Gastrocnemius medialis (tissue), 4 donors: ENCODE data around the gene MTMR8. TPM values are rescaled to one million over a fixed set of nuclear protein-coding genes. Genes with fewer than 3 reads are reported as not detected.
A peak's percentile ranks its signal among the peaks of the same experiment; 100 is the strongest.

ENCODE experiments used
- ATAC-seq, 2 donors: fragments of 150-250 bp; one replicate each; pipeline ENCODE4 v1.9.1; 2016
- DNase-seq, 2 donors: peaks; one replicate each; pipeline ENCODE4 v3.0.0-alpha.2; 2019
- H3K27ac ChIP-seq, 4 donors: fragments of 200-600 bp; sonication (generic); 1 replicate in 1 of 4; 2 replicates in 3 of 4; pipeline ENCODE4 v1.5.1; 2016 to 2018; ENCODE audit warnings: mild to moderate bottlenecking in 2 of 4, moderate library complexity in 1 of 4
- H3K27me3 ChIP-seq, 3 donors: fragments of 200-600 bp; sonication (generic) in 2 of 3; 1 replicate in 1 of 3; 2 replicates in 2 of 3; pipeline versions ENCODE4 v1.5.1 to v1.6.0; 2016 to 2019; ENCODE audit warnings: mild to moderate bottlenecking in 1 of 3, moderate library complexity in 1 of 3
- H3K36me3 ChIP-seq, 2 donors: fragments of 200-600 bp; sonication (generic) in 1 of 2; one replicate each; pipeline ENCODE4 v1.5.1; 2017 to 2018
- H3K4me1 ChIP-seq, 2 donors: fragments of 200-600 bp; sonication (generic) in 1 of 2; one replicate each; pipeline ENCODE4 v1.5.1; 2016 to 2017; ENCODE audit warnings: mild to moderate bottlenecking in 2 of 2
- H3K4me3 ChIP-seq, 4 donors: fragments of 200-600 bp; sonication (generic) in 3 of 4; 1 replicate in 1 of 4; 2 replicates in 3 of 4; pipeline ENCODE4 v1.5.1; 2016 to 2019; ENCODE audit warnings: mild to moderate bottlenecking in 2 of 4
- H3K9me3 ChIP-seq, 3 donors: fragments of 200-600 bp; sonication (generic) in 2 of 3; 1 replicate in 1 of 3; 2 replicates in 2 of 3; pipeline ENCODE4 v1.5.1; 2016 to 2019
- POLR2A ChIP-seq, 2 donors: fragments of 450-650 bp; IDR thresholded peaks; one replicate each; pipeline ENCODE4 v1.6.1; 2017; ENCODE audit warnings: antibody characterized with exemption in 2 of 2, mild to moderate bottlenecking in 2 of 2, moderate library complexity in 2 of 2
- in situ Hi-C, 4 donors: fragments of 200-750 bp; cut with MboI; loops; one replicate each; pipeline versions ENCODE4 v1.15.0 to v1.8.0; 2017; ENCODE audit warnings: low sequenced_read_pairs in 4 of 4
- intact Hi-C: fragments of 100-400 bp; cut with DNase I; formaldehyde crosslinking; loops from one replicate; pipeline ENCODE4 v1.15.1; 2023; ENCODE audit warnings: low total_unique reads
- total RNA-seq, 4 donors: library from RNA; depleted of rRNA; stranded (reverse); fragments of >200 nt; gene quantifications; one replicate each; pipeline versions ENCODE4 v1.1.0 to v1.2.3, GENCODE V29; 2016
- TF ChIP-seq, protein P1 (sequence below), 5 experiments: fragments of 450-650 bp in 3 of 5; fragments of 200-600 bp in 2 of 5; sonication (generic) in 2 of 5; IDR thresholded peaks in 4 of 5; conservative IDR thresholded peaks in 1 of 5; 1 replicate in 4 of 5; 2 replicates in 1 of 5; pipeline ENCODE4 v1.5.1; 2016 to 2019; ENCODE audit warnings: antibody characterized with exemption in 5 of 5, mild to moderate bottlenecking in 3 of 5, moderate library complexity in 3 of 5

The MTMR8 gene
- total RNA-seq, 4 donors from 2014 or later = 0.46 to 1.1 (median 0.92) TPM

DNA sequence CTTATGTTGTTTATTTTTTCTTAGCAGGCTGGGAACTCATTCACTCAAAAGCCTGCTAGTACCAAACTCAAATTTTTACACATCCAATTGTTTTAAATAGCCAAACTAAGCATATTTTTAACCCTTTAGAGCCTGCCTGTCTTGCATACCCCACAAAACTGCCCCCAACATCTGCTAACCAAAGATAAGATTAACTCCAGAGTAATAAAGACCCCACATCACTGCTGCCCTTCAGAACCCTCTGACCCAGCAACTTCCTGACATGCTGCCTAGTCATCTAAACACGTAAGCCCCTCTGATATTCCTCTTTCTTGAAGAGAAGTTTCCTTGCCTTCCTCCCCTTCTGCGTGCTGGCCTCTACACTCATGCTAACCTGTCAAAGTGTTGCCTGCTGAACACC, 104.1 kb downstream of the MTMR8 start:
- no peak for ATAC-seq

DNA sequence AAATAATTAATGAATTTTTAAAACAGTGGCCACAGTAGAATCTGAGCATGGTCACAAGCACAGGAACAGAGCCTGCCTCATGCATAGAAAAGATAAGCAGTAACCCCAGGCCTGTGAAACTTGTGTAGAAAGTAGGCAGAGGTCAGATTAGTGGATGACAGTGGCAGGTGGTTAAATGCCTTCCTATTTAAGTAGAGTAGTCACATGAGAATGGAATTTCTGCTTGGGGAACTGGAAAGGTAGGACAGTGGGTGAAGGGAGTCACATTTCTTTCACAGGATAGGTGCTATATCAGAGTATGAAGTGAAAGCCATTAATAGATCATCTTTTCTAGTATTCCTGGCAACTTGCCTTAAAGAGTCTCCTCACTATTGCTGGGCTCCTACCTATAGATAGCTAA, 130.0 kb downstream of the MTMR8 start:
- DNase-seq = no peak
- in situ Hi-C loops = no loop called here
- Histone ChIP-seq H3K36me3 (no peaks in the 10 kb centered on the region), H3K9me3 (no peaks in the 10 kb centered on the region), H3K4me1 (peaks cover 0 to 7% of the 10 kb centered on the region in 2 donors), H3K27me3 (no peaks in the 10 kb centered on the region), H3K4me3 (no peak overlapping the region), H3K27ac (peak overlapping the region in 2 of 4 donors; percentile 4 to 43)
- intact Hi-C loops = no loop called here
- ATAC-seq = peak in 1 of 2 donors; percentile 92
- TF ChIP-seq POLR2A (IDR thresholded peaks at IDR 0.05) = no peak
- TF ChIP-seq, protein P1, sequence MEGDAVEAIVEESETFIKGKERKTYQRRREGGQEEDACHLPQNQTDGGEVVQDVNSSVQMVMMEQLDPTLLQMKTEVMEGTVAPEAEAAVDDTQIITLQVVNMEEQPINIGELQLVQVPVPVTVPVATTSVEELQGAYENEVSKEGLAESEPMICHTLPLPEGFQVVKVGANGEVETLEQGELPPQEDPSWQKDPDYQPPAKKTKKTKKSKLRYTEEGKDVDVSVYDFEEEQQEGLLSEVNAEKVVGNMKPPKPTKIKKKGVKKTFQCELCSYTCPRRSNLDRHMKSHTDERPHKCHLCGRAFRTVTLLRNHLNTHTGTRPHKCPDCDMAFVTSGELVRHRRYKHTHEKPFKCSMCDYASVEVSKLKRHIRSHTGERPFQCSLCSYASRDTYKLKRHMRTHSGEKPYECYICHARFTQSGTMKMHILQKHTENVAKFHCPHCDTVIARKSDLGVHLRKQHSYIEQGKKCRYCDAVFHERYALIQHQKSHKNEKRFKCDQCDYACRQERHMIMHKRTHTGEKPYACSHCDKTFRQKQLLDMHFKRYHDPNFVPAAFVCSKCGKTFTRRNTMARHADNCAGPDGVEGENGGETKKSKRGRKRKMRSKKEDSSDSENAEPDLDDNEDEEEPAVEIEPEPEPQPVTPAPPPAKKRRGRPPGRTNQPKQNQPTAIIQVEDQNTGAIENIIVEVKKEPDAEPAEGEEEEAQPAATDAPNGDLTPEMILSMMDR (IDR thresholded peaks at IDR 0.05 in 4 of 5, conservative IDR thresholded peaks at IDR 0.05 in 1 of 5) = no peak

More for the DNA sequence above, 104.1 kb downstream of the MTMR8 start:
- in situ Hi-C loops (no loop called here), intact Hi-C loops (no loop called here)
- no peaks in the 10 kb centered on the region for H3K4me1 ChIP-seq
- no peak overlapping the region for H3K4me3 ChIP-seq
- no peaks in the 10 kb centered on the region for H3K9me3 ChIP-seq
- TF ChIP-seq, protein P1 (IDR thresholded peaks at IDR 0.05 in 4 of 5, conservative IDR thresholded peaks at IDR 0.05 in 1 of 5) = no peak
- TF ChIP-seq POLR2A (IDR thresholded peaks at IDR 0.05) = no peak
- H3K27me3 ChIP-seq = no peaks in the 10 kb centered on the region
- no peak overlapping the region for H3K27ac ChIP-seq
- no peaks in the 10 kb centered on the region for H3K36me3 ChIP-seq
- no peak for DNase-seq

DNA sequence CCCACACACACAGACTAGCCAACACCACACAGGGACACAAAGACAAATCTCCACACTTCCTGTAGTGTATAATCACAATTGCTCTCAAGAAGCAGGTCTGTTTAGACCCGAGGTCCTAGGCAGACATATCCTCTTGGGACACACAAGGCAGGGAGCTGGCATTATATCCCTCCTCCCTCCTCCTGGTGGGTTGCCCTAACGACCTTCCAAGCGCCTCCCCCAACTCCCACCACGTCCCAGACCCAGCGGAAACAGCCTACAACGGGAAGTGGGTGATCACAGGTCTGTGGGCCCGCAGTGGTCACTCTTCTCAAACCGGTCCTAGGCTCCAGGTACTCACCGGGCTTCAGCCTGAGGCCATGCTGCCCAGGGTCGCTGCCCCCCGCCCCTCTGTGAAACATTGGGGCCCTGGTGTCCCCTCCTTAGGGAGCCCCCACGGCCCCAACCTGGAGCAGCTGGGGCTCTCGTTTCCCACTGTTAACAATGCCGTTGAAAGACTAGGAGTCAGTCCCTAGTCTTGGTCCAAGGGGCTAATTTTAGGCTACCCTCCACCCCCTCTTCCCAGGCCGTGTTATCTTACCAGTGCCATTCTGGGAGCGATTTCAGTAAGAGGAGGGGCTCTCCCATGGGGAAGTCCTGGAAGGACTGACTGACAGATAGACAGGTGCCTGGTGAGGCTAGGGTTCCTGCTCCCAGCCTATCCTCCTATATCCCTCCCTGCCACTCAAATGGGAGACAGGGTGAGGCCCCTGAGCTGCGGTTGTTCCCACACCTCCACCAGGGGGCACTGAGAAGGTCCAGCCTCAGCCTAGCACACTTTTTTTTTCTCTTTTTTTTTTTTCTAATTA, 164.9 kb downstream of the MTMR8 start, which contains the start of gene ASB12:
ASB12 (minus strand) TSS at position 485 of the 848 bp plus-strand sequence. CDS start 4,957 bp downstream, outside the sequence.
- H3K4me3 ChIP-seq = peak within 1 kb of the TSS; percentile 44 to 60 (median 51)
- no peaks in the 10 kb centered on the region for H3K36me3 ChIP-seq
- intact Hi-C loops = loop anchor here (1.0 kb wide), 1 partner anchor 25 kb away; the partner anchor contains the start of gene AMER1
- DNase-seq = peak; percentile 34 to 80
- in situ Hi-C loops = loop anchor here in 1 of 4 donors (25.0 kb wide), 1 partner anchor 107 kb away; no protein-coding TSS in a partner anchor
- ATAC-seq = peak; percentile 90 to 96
- H3K4me1 ChIP-seq = peaks cover 0 to 3% of the 10 kb centered on the region in 2 donors
- H3K9me3 ChIP-seq = no peaks in the 10 kb centered on the region
- no peaks in the 10 kb centered on the region for H3K27me3 ChIP-seq
- H3K27ac ChIP-seq = peak within 1 kb of the TSS; percentile 83 to 89 (median 84)
- TF ChIP-seq, protein P1 (IDR thresholded peaks at IDR 0.05 in 4 of 5, conservative IDR thresholded peaks at IDR 0.05 in 1 of 5) = peak in 2 of 5 experiments; percentile 20 to 50
- TF ChIP-seq POLR2A (IDR thresholded peaks at IDR 0.05) = peak; percentile 50 to 71

DNA sequence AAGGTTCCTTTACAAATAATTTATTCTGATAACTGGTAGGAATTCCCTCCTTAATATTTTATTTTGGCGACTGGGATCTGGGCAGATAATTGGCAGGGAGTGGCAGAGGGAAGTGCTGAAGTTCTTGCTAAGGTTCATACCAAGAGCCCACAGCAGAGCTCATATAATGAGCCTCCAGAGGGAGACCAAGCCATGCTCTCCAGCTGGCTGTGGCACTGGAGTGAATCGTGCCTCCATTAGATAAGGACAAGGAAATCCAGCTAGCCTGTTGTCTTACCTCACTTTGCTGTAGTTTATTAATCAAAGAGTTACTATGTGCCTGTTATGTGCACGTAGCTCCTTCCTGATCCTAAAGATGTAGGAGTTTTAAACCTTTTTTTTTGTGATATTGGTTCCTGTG, 166.1 kb downstream of the MTMR8 start:
- ATAC-seq = peak; percentile 28 to 68
- Histone ChIP-seq H3K4me3 (peak overlapping the region in 2 of 4 donors; percentile 50 to 60), H3K36me3 (no peaks in the 10 kb centered on the region), H3K4me1 (peaks cover 0 to 3% of the 10 kb centered on the region in 2 donors), H3K9me3 (no peaks in the 10 kb centered on the region), H3K27ac (peak overlapping the region; percentile 83 to 89 (median 84)), H3K27me3 (no peaks in the 10 kb centered on the region)
- intact Hi-C loops = loop anchor here (1.0 kb wide), 1 partner anchor 35 kb away; no protein-coding TSS in a partner anchor
- TF ChIP-seq, protein P1 (IDR thresholded peaks at IDR 0.05 in 4 of 5, conservative IDR thresholded peaks at IDR 0.05 in 1 of 5) = no peak
- no peak for TF ChIP-seq POLR2A (IDR thresholded peaks at IDR 0.05)
- peak in 1 of 2 donors; percentile 22 for DNase-seq
- in situ Hi-C loops = loop anchor here in 1 of 4 donors (25.0 kb wide), 1 partner anchor 108 kb away; no protein-coding TSS in a partner anchor

Other genes with a start within 250 kb of the MTMR8 start
- gene AMER1, start 189.7 kb downstream of the MTMR8 start, total RNA-seq = 1 to 10 TPM; 4.3 to 10.0 (median 6.7) TPM
- gene ASB12, start 164.8 kb downstream of the MTMR8 start, total RNA-seq = 10 to 100 TPM; 11.4 to 35.9 (median 27.1) TPM